ENCODE results near the gene DNAJC7. TPM values are rescaled to one million over a fixed set of nuclear protein-coding genes. Genes with fewer than 3 reads are reported as not detected.

The DNAJC7 gene
- total and polyA plus RNA-seq, 4 donors = 66.2 to 89.3 (median 83.0) TPM

DNA sequence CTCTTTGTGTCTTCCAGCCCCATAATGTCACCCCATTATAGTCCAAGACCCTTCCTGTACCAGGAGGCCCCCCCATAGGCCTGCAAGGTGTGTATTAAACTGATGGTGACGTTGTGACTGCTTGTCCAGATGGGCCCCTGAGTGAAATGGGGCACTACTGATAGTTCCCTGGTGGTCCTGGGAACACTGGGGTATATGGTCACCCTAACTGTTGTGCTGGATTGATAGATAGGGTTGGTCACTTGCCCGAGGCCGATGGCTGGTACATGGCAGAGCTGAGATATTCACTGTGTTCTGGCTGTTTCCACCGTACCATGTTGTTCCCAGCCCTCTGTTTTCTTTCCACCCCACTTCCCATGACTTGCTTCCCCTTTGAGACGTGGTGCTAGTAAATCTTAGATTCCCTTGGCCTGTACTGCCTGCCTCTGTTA lies 46.3 kb downstream of the DNAJC7 start:
- H3K4me3 ChIP-seq = no peak overlapping the region
- peaks cover 12 to 47% (median 35%) of the 10 kb centered on the region in 4 donors for H3K36me3 ChIP-seq (ENCODE audit: control insufficient read depth in 4 of 4, insufficient read depth in 4 of 4, low read length in 4 of 4)
- H3K27me3 ChIP-seq (ENCODE audit: control insufficient read depth in 3 of 3, insufficient read depth in 3 of 3, low read length in 2 of 3) = no peaks in the 10 kb centered on the region
- DNase-seq (no peak), ATAC-seq (ENCODE audit: insufficient read depth, low FRiP score) (no peak)
- TF ChIP-seq, protein P1, sequence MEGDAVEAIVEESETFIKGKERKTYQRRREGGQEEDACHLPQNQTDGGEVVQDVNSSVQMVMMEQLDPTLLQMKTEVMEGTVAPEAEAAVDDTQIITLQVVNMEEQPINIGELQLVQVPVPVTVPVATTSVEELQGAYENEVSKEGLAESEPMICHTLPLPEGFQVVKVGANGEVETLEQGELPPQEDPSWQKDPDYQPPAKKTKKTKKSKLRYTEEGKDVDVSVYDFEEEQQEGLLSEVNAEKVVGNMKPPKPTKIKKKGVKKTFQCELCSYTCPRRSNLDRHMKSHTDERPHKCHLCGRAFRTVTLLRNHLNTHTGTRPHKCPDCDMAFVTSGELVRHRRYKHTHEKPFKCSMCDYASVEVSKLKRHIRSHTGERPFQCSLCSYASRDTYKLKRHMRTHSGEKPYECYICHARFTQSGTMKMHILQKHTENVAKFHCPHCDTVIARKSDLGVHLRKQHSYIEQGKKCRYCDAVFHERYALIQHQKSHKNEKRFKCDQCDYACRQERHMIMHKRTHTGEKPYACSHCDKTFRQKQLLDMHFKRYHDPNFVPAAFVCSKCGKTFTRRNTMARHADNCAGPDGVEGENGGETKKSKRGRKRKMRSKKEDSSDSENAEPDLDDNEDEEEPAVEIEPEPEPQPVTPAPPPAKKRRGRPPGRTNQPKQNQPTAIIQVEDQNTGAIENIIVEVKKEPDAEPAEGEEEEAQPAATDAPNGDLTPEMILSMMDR (IDR thresholded peaks at IDR 0.05; ENCODE audit: control extremely low read depth, extremely low read depth) = no peak
- H3K9me3 ChIP-seq (ENCODE audit: control insufficient read depth in 4 of 4, insufficient read depth in 3 of 4, low read length in 3 of 4) = no peaks in the 10 kb centered on the region
- H3K4me1 ChIP-seq (ENCODE audit: control insufficient read depth in 5 of 5, insufficient read depth in 5 of 5, low read length in 5 of 5) = peaks cover 0 to 19% (median 6%) of the 10 kb centered on the region in 5 donors
- H3K27ac ChIP-seq (ENCODE audit: low read depth in 1 of 2, low read length in 1 of 2) = no peak overlapping the region
- H3K9ac ChIP-seq (ENCODE audit: insufficient read depth in 1 of 2, low read length in 2 of 2) = no peak overlapping the region
- 73 to 79% methylated on average over 5 of the region's 5 CpGs for WGBS, 2 donors

DNA sequence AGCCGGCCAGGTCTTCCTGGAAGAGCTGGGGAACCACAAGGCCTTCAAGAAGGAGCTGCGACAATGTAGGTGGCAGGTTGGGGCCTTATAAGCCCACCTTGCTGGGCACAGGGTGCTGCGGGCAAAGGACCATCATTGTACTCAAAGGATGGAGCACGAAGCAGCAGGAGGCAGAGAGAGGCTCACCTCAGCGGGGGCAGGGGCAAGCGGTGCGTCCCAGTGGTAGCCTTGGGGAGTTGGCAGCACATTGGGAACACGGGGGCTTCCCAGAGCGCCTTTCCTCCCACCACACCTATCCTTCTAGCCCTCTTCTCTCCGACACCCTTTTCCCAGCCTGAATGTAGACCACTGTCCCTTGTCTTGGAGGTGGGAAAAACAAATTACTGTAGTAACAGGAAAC lies 48.6 kb downstream of the DNAJC7 start:
- no peak for DNase-seq
- H3K36me3 ChIP-seq (ENCODE audit: control insufficient read depth in 4 of 4, insufficient read depth in 4 of 4, low read length in 4 of 4) = peaks cover 0 to 28% (median 26%) of the 10 kb centered on the region in 4 donors
- no peak overlapping the region for H3K27ac ChIP-seq (ENCODE audit: low read depth in 1 of 2, low read length in 1 of 2)
- 93% methylated on average over 10 of the region's 10 CpGs for WGBS, 2 donors
- no peak overlapping the region for H3K9ac ChIP-seq (ENCODE audit: insufficient read depth in 1 of 2, low read length in 2 of 2)
- no peaks in the 10 kb centered on the region for H3K27me3 ChIP-seq (ENCODE audit: control insufficient read depth in 3 of 3, insufficient read depth in 3 of 3, low read length in 2 of 3)
- TF ChIP-seq, protein P1 (IDR thresholded peaks at IDR 0.05; ENCODE audit: control extremely low read depth, extremely low read depth) = no peak
- H3K4me3 ChIP-seq = no peak overlapping the region
- ATAC-seq (ENCODE audit: insufficient read depth, low FRiP score) = no peak
- peaks cover 0 to 30% (median 6%) of the 10 kb centered on the region in 5 donors for H3K4me1 ChIP-seq (ENCODE audit: control insufficient read depth in 5 of 5, insufficient read depth in 5 of 5, low read length in 5 of 5)
- no peaks in the 10 kb centered on the region for H3K9me3 ChIP-seq (ENCODE audit: control insufficient read depth in 4 of 4, insufficient read depth in 3 of 4, low read length in 3 of 4)

DNA sequence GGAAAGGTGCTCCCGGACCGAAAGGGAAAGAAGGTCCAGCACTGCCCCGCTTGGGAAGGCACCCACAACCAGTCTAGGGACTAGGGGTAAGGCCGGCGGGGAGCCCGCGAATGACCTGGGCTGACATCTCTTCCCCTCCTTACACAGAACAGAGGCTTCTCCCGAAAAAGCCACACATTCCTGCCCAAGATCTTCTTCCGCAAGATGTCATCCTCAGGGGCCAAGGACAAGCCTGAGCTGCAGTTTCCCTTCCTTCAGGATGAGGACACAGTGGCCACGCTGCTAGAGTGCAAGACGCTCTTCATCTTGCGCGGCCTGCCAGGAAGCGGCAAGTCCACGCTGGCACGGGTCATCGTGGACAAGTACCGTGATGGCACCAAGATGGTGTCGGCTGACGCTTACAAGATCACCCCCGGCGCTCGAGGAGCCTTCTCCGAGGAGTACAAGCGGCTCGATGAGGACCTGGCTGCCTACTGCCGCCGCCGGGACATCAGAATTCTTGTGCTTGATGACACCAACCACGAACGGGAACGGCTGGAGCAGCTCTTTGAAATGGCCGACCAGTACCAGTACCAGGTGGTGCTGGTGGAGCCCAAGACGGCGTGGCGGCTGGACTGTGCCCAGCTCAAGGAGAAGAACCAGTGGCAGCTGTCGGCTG lies 49.2 kb downstream of the DNAJC7 start:
- H3K36me3 ChIP-seq (ENCODE audit: control insufficient read depth in 4 of 4, insufficient read depth in 4 of 4, low read length in 4 of 4) = peaks cover 0 to 28% (median 23%) of the 10 kb centered on the region in 4 donors
- no peak for ATAC-seq (ENCODE audit: insufficient read depth, low FRiP score)
- H3K9ac ChIP-seq (ENCODE audit: insufficient read depth in 1 of 2, low read length in 2 of 2) = peak overlapping the region in 1 of 2 donors; percentile 68

More for the DNA sequence above, 49.2 kb downstream of the DNAJC7 start:
- H3K4me3 ChIP-seq = no peak overlapping the region
- peaks cover 0 to 30% (median 3%) of the 10 kb centered on the region in 5 donors for H3K4me1 ChIP-seq (ENCODE audit: control insufficient read depth in 5 of 5, insufficient read depth in 5 of 5, low read length in 5 of 5)
- WGBS, 2 donors = 90 to 94% methylated on average over 37 of the region's 37 CpGs
- TF ChIP-seq, protein P1 (IDR thresholded peaks at IDR 0.05; ENCODE audit: control extremely low read depth, extremely low read depth) = no peak
- H3K27me3 ChIP-seq (ENCODE audit: control insufficient read depth in 3 of 3, insufficient read depth in 3 of 3, low read length in 2 of 3) = no peaks in the 10 kb centered on the region
- no peak for DNase-seq
- H3K9me3 ChIP-seq (ENCODE audit: control insufficient read depth in 4 of 4, insufficient read depth in 3 of 4, low read length in 3 of 4) = no peaks in the 10 kb centered on the region
- peak overlapping the region in 1 of 2 donors; percentile 81 for H3K27ac ChIP-seq (ENCODE audit: low read depth in 1 of 2, low read length in 1 of 2)

All from lung (tissue), 12 donors.